GM19397 (cell line): ENCODE measurements around the gene IGLON5.

Source experiments
- ATAC-seq: cut with Tn5 transposase; IDR thresholded peaks from one replicate; pipeline ENCODE4 v1.9.1; 2021; ENCODE audit warnings: mild to moderate bottlenecking, moderate library complexity; ENCODE audit not compliant: unreplicated experiment

The IGLON5 gene

DNA sequence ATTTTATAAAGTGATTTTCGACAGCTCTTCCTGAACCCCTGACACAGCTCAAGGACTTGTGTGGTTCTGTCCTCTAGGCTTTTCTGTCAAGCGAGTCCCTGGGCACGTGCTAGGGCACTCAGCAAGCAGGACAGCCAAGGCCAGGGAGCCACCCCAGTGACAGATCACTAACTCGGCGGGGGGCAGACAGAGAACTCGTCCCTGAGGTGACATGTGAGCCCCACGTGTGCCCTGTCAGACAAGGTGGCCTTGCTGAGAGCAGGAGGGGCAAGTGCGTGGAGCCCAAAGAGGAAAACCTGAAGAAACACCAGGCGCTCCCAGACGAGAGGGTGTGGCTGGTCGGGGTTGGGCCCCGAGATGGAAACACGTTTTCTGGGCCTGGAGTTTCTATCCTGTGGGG, 49.8 kb downstream of the IGLON5 start:
- ATAC-seq: no peak

DNA sequence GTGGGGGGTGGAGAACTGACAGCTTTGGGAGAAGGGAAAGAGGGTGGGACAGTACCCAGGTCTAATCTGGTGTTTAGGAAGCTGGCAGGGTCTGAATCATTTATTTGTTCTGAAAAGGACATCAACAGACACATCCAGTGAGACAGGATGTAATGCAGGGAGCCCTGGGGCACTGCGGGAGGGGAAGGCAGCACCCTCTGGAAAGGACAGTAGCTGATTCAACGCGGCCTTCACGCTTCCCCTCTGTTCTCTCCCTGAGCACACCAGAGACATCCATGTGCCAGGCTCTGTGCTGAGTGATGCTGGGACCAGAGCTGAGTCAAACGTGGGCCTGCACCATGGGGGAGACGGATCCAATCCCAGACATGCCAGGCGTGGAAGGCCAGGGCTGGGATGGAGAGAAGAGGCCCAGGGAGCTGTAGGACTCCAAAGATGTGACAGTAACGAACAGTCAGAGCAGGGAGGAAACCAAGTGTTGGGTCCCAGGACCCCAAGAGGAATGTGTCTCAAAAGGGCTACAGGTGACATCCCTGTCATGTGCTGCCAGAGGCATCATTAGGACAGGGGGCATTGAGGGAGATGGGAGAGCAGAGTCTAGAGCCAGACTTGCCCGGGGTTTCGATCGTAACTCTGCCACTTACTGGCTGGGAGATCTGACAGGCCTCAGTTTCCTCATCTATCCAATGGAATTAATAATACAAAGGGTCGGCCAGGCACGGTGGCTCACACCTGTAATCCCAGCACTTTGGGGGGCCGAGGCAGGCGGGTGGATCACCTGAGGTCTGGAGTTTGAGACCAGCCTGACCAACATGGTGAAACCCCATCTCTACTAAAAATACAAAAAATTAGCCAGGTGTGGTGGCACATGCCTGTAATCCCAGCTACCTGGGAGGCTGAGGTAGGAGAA, 53.0 kb downstream of the IGLON5 start:
- ATAC-seq: no peak

DNA sequence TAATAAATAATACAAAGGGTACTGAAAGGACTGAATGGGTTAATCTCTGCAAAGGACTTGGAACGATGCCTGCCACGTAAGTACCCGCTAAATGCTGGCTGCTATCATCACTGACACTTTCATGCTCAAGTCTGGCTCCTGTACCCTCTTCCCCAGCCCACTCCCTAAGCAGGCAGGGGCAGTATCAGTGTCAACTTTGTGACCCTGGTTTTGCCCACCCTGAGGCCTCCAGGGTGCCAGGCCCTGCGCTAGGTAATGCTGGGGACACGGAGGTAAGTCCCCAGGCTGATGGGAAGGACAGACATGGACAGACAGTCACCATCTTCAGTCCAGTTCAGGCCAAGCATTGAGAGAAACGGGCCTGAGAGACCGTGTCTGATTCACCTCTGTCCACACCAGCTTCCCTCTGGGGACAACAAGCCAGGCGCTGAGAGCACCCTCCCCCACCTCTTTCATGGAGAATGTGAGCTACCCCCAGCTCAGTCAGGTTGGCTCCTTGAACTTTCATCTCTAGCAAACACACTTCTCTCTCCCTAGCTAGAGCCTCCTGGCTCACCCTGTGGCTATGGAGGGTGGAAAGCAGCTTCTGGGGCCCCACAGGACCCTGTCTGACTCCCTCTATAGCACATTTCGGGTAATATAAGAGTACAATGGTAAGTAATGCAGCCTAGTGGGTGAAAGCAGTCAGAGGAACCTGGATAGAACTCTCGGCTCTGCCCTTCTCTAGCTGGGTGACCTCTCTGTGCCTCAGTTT, 53.9 kb downstream of the IGLON5 start:
- no peak for ATAC-seq

DNA sequence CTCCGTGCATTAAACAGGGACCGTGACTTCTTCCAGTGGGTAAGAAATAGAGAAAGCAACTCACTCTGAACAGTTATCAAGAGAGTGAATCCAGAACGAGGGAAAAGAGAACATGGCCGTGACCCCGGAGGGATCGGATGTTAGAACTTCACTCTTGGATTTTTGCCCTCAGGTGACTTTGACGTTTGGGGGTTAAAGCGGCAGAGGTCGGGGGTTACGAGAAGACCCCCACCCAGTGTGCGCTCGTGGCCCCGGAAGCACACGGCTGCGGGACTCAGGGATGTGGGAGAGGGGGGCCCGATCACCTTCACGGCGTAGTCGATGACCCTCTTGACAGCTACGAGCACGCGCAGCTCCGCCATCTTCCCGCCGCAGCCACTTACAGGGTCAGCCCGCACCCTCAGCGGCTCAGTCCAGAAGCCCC, 54.5 kb downstream of the IGLON5 start, which contains the start of gene ETFB:
Gene ETFB, minus strand, starts transcription at position 424 of the 424 bp plus-strand sequence. Its CDS starts 62 bp downstream, at position 362.
- ATAC-seq: no peak

DNA sequence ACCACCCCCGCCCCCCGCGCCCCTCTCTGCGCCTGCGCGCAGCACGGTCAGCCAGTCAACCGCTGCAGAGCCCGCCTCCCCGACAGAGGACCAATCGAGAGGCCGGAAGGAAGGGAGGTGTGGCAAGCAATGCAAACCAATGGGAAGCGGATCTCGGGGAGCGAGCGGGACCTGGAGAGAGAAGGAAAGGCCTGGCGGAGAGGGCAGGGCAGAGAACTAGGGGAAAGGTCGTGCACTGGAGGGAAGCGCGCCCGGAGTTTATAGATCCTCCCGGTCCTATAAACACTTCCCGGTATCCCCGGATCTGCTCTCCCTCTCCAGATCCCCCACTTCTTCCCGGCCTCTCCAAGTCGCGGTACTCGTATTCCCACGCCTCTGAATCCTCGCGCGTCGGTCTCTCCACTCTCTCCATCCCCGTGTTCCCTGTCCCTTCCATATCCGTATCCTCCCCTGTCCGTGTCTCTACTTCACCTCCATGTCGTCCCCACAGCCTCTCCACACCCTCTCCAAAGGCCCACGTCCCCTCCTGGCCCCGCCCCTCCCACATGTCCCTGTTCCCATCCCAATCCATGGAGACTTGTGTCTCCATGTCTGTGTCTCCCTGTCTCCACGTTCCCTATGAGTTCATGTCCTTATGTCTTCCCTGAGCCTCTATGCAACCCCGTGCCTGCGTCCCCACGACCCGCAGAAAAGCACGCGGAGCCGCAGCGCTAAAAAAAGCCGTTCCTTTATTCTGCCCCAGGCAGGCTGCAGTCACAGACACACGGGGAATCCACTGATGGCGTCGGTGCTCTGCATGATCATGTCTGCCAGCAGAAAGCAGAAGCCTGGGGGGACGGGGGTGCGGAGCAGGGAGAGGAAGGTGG, 55.2 kb downstream of the IGLON5 start:
- ATAC-seq: peak; percentile 42

DNA sequence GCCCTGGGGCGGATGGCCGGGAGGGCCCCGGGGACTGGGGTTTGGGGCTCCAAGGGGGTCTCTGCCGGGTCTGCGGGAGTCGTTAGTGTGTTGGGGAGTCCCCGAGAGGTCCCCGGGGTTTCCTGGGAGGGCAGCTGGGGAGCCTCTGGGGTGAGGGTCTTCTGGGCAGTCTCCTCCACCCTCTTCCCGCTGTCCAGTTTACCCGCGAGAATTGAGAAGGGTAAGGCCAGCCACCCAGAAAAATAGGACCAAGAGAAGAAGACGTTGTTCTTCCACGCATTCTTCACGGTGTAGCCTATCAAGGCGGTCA, 55.8 kb downstream of the IGLON5 start:
- ATAC-seq: peak; percentile 0

DNA sequence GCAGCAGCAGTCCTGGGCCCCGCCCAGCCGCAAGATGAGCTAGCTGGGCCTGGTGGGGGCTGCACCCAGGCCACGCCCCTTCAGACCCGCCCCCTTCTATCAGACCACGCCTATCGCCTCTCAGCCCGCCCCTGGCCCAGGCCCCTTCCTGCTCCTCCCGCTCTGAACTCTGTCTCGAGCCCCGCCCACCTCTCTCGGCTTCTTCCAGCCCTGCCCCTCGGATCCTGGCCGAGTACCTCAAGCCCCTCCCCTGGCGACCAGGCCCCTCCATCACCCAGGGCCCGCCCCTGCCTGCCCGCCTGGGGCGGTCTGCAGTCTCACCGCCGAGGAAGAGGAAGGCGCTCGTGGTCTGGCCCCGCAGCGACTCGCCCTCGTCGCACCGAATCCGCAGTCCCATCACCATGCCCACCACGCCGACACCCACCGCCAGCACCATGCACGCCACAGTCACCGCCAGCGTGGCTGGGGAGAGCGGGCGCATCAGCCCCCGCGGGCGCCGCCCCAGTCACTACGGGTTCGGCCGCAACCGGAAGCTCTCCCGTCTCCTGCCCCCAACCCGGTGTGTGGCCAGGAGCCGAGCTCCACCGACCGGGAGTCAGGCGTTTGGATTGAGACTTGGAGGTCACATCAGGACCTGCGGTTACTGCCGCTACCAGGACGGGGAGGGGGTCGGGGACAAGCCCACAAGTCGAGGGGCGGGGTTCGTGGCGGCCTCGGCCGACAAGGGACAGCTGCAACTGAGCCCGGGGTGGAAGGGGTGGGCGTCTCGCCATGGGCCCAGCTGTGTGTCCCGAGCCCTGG, 56.3 kb downstream of the IGLON5 start:
- ATAC-seq: peak; percentile 79

DNA sequence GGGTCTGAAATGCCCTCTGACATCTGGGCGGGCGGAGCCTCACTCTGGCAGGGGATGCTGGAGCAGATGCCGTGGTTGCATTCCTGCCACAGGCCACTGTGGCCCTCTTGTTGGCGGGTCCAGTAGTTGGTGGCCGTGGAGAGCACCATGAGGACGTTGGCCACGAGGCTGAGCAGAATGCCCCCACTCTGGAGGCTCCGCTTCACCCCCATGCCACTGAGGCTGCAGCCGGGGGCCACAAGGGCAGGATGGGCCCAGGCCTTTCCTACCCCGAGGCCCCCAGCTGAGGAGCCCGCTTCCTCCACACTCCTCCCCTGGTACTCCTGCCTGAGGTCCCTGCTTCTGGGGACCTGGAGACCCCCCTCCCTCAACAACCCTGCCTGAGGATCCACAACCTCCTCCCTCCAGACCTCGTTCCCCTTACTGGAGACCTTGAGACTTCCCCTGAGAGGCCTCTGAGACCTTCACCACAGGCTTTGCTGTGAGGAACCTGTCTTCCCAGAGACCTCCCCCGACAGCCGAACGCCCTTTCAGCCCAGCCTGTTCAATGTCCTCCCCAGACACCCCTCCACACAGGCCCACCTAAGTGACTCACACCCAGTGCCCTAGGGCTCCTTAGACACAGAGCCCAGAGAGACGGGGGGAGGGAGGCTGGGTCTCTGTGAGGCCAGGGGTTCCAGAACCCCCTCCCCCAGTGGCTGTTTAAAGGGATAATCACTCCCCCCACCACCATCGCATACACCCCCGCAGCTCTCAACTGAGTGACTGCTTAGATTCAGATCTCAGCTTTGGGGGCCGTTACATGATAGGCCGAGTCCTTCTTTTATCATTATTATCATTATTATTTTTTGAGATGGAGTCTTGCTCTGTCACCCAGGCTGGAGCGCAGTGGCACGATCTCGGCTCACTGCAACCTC, 57.2 kb downstream of the IGLON5 start, which contains the start of gene CLDND2:
Gene CLDND2, minus strand, starts transcription at position 638 of the 917 bp plus-strand sequence. Its CDS starts 426 bp downstream, at position 212.
- ATAC-seq: no peak

DNA sequence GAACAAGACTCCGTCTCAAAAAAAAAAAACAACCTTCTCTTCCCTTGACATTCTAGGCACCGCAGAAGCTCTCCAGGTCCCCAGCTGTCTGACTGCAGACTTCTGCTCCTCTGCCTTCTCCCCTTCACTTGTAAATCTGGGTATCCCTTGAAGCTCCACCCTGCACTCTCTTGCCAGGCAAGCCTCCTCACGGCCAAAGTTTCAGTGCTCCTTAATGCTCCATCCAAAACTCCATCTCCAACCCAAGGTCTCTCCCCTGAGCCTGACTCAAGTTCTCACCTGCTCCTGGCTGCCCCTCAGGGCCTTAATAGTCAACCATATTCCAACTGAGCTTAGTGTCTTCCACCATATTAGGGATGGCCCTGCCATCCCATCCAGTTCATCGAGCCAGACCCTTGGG, 58.8 kb downstream of the IGLON5 start:
- no peak for ATAC-seq

DNA sequence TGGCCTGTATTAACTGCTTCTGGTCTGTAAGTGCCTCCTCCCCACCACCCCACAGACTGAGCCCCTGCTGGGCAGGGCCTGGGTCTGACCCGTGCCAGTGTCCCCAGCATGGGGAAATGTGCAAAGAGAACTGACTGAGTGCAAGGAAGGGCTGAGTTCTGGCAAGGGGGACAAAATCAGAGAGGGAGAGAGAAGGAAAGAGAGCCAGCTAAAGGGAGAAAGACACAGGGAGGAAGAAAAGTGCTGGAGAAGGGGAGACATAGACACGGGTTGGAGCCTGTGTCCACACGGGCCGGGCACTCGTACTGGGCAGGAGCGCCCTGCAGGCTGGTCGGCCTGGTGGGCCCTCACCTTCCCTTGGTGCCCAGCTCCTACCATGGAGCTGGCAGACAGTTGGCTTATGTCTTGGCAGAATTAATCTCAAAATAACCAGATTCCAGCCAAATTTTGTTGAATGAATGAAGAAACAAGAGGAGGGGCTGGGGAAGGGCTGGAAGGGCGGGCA, 59.8 kb downstream of the IGLON5 start:
- ATAC-seq: no peak

DNA sequence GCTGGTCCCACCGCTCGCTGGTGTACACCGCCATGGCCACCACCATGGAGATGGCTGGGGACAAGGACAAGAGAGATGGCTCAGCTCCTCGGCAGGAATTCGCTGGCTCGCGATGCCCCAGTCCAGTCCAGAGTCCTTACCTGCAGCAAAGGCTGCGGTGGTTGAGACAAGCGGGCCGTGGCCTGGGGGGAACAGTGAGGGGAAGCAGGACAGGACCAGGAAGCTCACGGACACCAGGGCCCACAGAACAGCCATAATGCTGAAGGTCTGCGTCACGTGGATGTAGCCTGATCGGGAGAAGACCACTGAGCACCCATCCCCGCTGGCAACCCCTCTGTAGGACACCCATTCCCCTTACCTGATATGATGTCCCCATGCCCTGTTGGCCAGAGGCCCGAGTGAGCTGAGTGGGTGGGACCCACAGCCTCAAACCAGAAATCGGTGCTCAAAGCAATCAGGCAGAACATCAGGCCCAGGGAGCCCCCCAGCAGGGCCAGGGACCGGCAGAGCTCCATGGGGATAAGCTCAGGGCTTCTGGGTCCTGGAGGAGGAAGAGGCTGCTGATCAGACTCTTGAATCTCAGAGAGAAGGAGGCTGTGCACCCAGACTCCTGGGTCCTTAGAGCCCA, 60.7 kb downstream of the IGLON5 start:
- ATAC-seq: no peak

DNA sequence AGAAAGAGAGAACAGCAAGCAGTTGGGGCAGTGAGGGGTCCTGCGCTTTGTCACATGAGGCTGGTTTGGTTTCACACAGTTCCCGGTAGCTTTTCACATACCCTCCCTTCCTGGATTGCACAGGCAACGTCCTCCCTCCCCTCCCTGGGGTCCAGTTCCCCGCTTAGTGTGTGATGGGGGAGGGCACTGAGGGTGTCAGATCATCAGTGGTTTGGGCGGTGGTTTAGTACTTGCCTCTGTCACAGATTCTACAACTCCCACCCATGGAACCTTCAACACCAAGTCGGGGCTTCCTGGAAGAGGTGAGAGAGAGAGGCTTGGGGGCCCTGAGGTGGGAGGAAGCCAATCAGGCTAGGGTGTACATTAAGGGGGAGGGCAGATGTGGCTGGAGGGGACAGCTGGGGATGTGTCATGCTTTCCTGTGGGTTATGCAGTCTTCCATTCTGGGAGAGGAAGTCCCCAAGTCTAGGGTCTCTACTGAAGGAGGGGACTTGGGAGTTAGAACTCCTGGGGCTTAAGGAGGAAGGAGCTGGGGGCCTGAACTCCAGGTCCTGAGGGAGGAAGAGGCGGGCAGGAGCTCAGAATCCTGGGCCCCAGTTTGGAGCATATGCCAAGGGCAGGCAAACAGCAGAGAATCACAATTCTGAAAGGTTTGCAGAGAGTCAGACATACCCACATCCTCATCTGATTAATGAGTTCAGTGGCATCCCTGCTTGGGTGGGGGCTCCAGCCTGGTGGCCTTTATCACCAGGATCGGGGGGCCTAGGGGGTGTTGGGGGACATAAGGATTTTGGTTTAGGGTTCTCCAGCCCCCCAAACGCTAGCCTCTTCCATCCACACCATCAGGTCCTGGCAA, 61.4 kb downstream of the IGLON5 start, which contains the start of gene NKG7:
Gene NKG7, minus strand, starts transcription at position 6 of the 856 bp plus-strand sequence. CDS start 119 bp downstream, outside the sequence.
- ATAC-seq: no peak

DNA sequence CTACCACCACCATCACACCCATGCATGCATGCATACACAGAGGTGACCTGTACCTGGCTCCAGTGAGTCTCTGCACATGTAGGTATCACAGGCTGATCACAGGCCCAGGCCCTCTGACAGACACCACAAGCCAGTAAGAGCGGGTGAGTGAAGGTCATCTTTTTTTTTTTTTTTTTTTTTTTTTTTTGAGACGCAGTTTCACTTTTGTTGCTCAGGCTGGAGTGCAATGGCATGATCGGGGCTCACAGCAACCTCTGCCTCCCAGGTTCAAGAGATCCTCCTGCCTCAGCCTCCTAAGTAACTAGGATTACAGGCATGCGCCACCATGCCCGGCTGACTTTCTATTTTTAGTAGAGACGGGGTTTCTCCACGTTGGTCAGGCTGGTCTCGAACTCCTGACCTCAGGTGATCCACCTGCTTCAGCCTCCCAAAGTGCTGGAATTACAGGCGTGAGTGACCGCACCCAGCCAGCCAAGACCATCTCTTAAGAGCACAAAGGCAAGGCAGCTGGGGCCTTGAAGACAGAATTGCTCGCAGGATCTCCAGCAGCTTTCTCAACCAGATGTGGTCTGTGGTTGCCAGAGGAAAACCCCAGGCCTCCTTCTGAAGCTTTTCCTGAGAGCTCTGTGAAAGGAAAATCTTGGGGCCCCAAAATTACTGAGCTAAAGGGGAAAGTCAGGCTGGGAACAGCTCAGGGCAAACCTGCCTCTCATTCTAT, 64.2 kb downstream of the IGLON5 start:
- ATAC-seq: no peak

DNA sequence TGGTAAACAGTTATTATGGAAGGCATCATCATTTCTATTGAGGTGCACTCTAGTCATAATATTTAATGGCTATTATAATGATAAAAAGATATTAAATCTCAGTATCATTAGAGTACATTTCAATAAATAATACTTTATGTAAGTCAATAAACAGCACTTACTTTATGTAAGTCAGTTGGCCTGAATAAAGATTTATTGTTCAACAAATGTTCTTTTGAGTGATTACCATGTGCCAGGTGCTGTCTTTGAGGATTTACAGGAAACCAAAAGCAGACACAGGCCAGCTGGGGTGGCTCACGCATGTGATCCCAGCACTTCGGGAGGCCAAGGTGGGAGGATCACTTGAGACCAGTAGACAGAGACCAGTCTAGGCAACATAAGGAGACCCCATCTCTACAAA, 66.0 kb downstream of the IGLON5 start:
- no peak for ATAC-seq

DNA sequence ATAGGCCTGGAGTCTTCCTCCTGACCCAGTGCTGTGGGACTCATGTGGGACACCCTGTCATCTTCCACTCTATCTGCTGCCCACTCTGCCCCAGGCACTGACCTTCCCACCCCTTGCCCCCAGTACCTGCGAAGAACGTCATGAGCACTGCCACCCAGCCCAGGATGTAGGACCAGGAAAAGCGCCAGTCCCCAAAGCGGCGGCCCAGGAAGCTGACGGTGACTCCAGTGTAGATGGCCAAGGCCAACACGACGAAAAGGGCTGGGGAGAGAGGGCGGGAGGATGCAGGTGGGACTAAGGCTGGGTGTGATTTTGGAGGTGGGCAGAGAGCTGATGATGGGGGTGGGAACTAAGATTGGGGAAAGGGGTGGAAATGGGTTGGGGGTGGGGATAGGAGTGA, 68.9 kb downstream of the IGLON5 start:
- ATAC-seq: no peak
